ENCODE data around the gene SNAI3.

Gene SNAI3

GRCh38 chr16:88628512-88628974 lies 57.8 kb downstream of the SNAI3 start:
- no peak overlapping the region for H3K27ac ChIP-seq

More at GRCh38 chr16:88628512-88628974, 57.8 kb downstream of the SNAI3 start:
- no peak overlapping the region for H3K4me3 ChIP-seq

Measured in skin epidermis (tissue), 12 donors.